HG03175 (cell line): ENCODE measurements around the gene GAB1.

ENCODE experiments used
- ATAC-seq: cut with Tn5 transposase; IDR thresholded peaks from one replicate; pipeline ENCODE4 v1.9.1; 2021; ENCODE audit warnings: mild to moderate bottlenecking, moderate library complexity; ENCODE audit not compliant: unreplicated experiment

GAB1 gene

DNA sequence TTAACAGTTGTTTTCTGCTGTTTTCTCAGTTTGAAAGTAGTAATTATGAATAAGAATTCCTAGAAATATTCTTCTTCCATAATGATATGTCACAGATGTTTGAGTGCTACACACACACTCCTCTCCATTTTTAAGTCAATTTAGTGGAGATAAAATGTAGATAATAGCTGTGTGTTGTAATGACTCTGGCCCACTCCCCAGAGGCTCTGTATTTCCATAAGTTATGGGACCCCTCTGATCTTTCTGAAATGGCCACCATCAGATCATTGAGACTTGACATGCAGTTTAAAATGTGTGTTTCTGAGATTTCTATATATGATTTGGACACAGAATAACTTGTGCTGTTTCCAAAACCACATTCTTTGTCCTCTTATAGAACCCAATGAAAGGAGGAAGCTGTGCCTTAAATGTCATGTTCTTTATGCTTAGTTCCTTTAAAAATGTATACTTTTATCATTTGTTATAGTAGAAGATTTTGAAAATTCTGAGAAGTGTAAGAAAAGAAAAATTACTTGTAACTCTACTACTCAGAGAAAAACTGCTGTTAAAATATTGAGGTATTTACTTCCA, 46.4 kb downstream of the GAB1 start:
- no peak for ATAC-seq

DNA sequence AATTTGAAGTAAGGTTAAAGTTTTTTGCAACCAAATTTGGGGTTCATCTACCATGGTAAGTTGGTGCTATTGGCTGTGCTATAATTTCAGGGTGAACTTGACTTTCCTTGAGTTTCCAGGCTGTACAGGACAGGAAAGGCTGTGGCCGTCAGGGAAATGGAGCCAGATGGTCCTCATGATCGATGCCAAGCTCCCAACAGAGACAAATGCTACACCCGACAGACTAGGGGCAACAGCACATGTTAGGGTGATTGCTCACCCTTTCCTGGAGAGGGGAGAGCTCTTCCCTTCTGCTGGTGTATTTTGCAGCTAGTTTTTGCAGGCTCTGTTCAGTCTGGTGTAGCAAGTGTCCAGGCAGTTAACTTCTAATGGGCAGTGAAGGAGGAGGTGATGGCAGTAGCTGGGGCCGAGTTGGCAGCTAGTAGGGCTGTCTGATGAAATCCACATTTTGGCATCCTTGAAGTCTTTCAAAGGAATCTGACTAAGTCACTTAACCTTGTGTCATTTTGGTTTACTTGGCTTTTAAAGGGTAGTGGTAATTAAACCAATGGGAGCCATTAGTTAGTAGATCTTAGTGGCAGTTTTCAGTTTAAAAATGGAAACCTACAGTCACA, 47.8 kb downstream of the GAB1 start:
- ATAC-seq, result no peak

DNA sequence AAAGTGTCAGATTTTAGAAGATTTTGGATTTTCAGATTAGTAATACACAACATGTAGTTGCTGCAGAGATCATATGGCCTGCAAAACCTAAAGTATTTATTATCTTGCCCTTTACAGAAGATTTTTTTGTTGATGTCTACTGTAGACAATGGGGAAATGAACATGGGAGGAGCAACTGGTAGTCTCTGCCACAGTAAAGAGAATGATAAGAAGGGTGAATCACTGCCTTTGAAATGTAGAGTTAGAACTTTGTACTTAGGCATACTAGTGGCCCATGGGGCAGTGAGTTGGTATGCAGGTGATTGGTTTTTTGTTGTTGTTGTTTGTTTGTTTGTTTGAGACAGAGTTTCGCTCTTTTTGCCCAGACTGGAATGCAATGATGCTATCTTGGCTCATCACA, 50.1 kb downstream of the GAB1 start:
- no peak for ATAC-seq

DNA sequence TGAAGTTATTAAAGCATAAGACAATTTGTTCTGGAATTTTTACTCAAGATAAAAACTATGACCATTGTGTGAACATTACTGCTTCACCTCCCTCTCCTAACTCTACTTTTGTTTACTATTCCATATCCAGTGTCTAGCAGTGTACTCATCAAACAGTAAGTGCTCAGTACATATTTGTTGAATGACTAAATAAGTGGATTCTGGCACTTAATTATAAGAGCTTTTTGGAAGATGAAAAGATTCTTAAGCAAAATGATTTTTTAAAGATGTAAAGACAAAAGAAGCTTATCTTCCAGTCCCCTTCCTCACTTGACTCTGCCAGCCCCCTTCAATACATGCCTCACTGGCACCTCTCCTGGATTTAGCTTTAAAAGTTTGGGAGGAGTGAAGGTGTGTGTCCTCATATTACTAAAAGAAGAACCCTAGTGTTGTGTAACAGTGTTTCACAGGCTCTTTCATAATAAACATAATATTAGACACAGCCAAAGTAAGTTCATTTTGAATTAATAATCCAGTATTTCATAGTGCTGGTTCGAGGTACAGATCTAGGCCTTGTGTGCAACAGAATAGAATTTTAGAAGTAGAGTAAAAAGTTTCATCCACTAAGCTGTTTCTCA, 53.0 kb downstream of the GAB1 start:
- ATAC-seq, result no peak

DNA sequence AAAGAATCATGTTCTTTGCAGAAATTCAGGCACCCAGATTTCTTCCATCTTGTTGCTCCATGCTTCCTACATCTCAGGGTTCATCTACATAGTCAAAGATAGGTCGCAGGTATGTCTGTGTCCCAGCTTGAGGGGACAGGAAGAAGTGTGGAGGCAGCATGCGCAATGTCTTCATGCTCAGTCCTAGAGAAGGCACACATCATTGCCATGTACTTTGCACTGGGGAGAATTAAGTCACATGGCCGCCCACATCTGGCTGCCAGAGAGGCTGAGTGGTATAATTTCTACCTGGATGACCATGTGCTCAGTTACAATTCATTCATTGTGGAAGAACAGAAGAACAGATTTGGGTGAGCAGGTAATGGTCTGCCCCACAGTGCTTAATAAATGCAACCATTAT, 54.1 kb downstream of the GAB1 start:
- no peak for ATAC-seq

DNA sequence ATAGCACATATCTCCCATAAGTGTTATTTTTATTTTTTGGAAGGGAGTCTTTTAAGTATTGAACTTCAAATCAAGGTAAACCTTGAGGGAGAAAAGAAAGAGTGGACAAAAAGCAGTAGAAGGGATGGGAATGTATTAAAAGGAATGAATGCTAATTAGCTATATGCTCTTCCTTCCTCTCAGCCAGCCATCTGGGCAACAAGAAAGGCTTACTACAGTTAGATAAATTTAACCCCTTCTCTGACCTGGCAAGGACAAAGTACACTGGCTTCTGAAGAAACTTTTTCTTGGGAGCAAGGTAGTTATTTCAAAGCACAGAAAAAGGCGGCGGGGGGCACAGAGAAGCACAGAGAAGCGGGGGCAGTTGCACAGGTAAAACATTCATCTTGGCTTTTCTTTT, 54.6 kb downstream of the GAB1 start:
- no peak for ATAC-seq

DNA sequence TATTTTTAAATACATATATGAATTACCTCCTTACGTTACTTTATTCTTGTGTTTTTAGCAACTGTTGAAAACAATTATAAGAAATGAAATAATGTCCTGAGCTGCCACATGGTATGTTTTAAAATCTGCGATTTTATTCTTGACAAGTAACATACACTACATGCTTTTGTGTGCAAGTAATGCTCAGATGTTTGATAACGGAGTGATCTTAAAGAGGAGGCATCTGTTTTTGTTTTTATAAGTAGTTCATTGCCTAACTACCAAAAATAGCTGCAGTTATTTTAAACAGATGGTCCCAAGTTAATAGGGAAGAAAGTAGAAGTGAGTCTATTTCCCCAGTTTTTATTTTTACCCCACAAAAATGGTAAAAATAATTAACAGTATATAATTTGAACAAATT, 55.2 kb downstream of the GAB1 start:
- ATAC-seq, result no peak

DNA sequence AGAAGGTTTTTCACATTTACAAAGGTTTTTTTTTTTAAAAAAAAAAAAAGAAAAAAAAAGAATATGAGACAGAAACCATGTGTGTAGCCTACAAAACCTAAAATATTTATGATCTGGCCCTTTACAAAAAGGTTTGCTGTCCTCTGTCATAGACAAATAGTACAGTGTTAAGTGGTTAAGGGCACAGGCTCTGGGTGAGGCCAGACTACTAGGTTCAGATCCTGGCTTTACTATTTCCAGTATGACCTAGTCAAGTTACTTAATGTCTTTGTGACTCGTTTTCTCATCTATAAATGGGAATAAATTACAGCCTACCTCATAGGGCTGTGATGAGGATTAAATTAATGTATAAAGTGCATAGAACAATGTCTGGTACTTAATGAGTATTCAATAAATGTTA, 56.5 kb downstream of the GAB1 start:
- no peak for ATAC-seq

DNA sequence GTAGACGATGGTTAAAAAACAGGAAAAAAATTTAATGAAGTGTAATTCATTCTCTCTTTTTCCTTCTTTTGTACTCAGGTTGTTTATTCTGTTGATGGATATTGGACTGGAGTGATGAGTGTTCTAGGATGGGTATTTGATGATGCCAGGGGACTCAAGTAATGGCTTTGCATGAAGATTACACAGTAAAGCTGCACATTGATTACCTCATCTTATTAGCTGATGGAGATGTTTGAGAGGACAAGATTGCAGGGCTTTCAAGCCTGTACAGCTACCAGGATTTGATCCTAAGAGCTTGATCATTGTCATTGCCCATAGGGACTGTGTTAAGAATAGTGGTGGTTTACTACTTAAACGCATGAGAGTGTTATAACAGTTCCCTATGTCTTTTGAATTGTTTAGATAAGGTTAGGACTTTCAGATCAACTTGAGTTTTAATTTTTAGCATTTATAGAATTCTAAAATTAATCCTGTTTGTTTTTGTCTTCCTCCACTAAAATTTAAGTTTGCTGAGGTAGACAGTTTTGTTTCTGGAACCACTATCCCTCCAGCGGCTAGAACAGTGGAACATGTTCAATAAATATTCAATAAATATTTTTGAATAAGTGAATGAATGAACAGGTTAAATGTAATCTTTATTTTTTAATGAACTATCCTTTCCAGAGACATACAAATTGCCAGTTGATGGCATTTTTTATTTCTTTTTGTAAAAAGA, 58.2 kb downstream of the GAB1 start:
- no peak for ATAC-seq

DNA sequence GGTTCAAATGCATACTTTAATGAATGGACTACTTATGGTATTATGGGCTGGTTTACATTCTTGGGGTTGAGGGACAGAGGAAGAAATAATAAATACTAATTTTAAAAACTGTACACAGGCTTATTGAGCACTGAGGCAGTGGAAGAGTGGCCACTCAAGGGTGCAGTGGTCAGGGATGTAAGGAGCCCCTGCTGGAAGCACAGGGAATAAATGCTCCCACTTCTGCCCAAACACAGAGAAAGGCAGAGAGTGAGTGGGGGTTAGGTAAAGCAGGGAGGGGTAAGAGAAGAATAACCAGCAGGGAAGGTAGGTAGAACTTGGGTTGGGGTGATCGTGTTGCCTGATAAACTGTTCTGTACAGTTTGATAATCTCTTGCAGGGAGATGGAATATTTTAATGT, 60.0 kb downstream of the GAB1 start:
- no peak for ATAC-seq

DNA sequence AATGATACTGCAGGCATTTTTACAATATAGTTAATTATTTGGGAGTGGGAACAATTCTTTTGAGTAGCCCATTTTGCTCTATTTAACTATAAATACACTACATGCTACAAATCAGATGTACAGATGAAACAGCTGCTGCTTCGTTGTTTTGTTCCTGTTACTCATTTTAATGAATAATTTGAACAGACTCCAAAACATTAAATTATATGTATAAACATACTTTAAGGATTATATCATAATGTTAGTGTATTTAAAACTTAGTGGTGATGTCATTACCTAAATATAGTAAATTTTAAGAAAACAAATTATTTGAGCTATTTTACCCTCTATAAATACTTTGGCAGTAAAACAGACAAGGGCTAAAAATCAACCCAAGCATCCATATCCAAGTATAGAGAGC, 60.7 kb downstream of the GAB1 start:
- ATAC-seq, result no peak

DNA sequence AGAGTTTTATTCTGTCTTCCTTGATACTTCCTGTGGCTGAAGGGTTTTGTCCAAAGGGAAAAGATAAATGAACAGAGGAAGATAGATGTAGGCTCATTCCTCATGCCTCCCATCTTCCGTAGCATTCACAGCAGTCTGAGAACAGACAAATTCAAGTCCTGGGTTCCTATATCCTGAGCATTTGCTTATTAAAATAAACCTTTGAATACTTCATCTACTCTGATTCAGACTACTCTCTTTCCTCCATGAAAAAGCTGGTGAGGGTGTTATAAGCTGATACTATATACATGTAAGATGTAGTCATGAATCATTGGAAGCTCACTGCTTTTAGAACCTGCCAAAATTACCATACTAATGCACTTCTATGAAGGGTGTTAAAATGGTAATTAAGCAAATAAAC, 61.2 kb downstream of the GAB1 start:
- no peak for ATAC-seq

DNA sequence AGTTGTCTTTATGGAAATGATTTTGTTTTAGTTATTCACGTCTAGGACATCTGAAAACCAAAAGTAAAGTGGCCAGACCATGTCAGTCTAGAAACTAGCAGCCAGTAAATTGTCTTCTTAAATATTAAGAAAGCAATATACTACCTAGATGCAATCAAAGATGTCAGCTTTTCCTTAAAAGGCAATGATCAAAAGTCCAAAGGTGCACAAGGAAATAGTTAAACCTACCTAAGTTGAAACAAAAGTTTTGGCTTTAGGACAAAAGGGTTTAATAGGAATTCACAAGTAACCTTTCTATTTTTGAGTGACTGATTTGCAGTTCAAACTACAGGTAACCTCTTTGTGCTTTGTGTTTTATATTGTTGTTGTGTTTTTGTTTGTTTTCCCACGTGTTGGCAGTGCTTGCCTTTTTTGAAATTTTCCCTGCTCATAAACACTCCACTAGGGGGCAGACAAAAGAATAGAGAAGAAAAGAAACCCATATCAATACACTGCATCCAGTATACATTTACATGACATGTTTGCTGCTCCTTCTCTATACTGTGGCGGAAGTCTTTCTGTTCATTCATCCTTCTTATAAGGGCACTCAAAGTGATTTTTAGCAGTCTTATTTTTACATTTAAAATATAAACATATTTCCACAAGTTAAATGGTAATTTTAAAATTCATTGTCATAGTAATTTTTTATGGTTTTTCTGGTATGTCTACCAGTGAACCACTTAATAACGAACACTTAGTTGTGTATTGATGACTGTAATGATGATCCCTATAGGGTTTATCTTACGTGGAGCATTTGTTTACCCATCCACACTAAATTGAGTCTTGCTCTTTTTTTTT, 62.7 kb downstream of the GAB1 start:
- peak; percentile 56 for ATAC-seq

DNA sequence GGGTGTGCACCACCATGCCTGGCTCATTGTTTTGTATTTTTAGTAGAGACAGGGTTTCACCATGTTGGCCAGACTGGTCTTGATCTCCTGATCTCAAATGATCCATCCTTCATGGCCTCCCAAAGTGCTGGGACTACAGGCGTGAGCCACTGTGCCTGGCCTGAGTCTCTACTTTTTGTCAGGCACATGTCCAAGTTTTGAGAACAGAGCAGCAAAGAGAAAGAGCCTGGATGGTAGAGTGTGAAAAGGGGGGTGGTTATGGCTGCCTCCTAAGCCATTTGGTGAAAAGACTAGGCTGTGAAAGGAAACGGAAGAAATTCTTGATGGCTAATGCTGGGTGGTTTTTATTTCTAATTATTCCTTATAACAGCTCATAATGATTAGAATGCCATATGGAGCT, 63.4 kb downstream of the GAB1 start:
- no peak for ATAC-seq

DNA sequence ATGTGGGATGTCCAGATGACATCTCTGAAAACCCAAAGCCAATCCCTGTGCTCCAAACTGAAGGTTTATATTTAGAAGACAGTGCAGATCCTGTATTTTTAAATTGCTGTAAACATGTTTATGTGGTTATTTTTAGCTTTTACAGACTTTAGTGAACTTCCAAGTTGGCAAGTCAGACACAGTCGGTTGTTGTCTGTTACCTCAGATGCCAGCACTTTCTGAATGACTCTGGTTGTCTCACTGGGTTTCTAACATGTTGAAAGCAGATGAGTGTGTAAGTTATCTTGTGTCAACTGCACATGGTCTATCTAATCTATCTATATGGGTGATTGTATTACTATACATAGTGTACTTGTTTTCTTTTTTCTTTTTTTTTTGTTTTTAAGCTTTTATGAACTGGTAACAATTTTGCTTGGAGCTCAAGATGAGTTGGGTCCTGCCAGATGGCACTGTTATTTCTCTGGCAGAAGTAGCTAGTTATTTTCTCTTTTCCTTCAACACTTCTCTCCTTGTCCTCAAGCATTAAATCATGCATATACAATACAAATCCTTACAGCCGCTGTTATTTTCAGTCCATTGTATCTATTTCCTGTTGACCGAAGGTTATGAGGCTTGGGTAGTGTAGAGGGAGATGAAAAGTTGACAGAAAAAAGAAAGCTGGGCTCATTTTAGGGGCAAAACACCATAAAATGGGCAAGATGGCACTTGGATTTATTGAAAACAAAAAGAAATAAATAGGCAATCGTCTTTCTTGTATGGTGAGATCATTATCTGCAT, 66.3 kb downstream of the GAB1 start:
- peak; percentile 23 for ATAC-seq

DNA sequence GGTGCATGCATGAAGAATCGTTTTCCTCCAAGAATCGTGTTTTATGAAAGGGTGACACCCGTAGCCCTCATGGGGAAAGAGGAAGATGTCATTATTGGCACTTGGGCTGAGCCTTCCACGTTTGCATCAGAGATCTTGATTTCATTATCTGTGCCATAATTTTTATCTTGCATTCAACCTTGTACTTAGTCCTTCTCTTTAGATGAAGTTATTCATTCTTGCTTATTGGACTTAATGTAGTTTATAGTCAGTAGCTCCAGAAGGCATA, 66.8 kb downstream of the GAB1 start:
- no peak for ATAC-seq

DNA sequence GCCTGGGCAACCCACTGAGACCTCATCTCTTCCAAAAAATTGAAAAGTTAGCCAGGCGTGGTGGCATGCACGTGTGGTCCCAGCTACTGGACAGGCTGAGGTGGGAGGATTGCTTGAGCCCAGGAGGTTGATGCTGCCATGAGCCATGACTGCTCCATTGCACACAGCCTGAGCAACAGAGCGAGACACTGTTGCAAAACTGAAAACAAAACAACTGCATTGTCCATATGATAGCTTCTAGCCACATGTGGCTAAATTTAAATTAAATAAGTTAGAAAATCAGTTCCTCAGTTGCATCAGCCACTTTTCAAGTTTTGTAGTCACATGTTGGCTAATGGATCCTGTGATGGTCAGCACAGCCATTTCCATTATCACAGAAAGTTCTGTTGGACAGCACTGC, 67.9 kb downstream of the GAB1 start:
- peak; percentile 94 for ATAC-seq

DNA sequence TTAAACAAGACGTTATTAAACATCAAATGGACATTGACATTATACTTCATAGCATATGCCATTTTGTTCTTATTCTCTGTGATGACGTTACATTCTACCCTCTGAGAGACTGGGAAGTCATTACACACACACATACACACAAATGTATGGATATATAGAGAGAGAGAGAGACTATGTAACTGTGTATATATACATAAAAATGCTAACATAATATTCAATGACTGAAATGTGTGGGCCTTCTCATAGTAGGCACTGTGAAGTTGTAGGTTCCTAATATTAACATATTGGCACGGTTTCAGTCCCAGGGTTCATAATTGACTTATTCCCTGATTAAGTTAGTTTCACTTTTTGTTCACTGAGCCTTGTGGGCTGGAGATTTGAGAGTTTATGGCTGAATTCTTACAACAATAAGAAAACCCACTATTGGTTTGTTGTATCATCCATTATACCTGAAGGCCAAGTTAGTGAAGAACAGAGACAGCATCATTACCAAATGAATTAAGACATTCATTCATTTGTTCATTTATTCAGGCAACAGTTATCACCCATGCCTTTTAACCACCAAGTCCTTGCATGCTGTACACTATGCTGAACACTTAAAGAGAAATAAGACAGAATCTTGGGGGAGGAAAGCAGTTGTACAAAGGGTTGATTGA, 68.5 kb downstream of the GAB1 start:
- ATAC-seq, result peak; percentile 34

DNA sequence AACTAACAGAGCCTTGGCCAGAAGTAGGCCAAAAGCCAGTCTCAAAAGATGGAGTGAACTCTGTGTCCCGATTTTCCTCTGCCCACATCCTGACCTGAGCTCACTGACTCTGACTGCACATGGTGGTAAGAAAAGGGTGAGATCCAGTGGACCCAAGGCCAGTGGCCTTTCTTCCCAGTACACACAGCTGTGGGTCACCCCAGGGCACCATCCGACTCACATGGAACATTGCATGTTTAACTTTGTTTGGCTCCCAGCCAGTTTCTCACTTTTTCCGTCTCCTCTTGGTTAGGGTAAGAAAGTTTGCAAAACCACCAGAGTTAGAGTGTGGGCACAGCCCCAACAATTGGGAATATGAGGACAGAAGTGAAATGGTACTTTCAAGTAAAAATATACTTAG, 69.8 kb downstream of the GAB1 start:
- ATAC-seq, result no peak

DNA sequence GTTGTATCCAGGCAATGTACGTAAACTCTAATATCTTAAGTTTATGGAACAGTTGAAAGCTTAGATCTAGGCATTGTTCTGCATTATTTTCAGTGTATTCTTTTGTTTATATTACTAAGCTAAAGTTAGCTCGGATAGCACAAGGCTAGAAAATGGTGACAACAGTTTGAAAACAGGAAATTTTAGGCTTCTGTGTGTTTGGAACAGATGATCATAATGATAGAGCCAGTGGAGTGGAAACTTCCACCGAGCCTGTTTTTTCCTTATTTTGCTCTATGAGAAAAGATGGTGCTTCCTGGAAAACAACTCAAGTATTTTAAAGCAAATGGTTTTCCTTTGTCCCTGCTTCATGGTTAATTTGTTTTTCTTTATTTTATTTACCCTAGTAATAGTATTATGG, 70.8 kb downstream of the GAB1 start:
- no peak for ATAC-seq
